Daoy (cell line): ENCODE data around the gene SP1. TPM values are rescaled to one million over a fixed set of nuclear protein-coding genes. Genes with fewer than 3 reads are reported as not detected.
"Not testable (repeated sequence)": the region's sequence is repeated elsewhere in the genome, so short reads cannot be mapped to it uniquely, and the experiment has no call there.

Source experiments
- DNase-seq: peaks from one replicate; pipeline ENCODE4 v3.0.0-alpha.2; 2015; ENCODE audit warnings: low read depth
- total RNA-seq: library from RNA; depleted of rRNA; stranded (reverse); fragments of >200 nt; shearing (Covaris generic); gene quantifications from 2 replicates; pipeline ENCODE4 v1.2.3, GENCODE V29; 2014

SP1 gene
- total RNA-seq, 1 experiment from 2014 or later: 21.8 TPM

DNA sequence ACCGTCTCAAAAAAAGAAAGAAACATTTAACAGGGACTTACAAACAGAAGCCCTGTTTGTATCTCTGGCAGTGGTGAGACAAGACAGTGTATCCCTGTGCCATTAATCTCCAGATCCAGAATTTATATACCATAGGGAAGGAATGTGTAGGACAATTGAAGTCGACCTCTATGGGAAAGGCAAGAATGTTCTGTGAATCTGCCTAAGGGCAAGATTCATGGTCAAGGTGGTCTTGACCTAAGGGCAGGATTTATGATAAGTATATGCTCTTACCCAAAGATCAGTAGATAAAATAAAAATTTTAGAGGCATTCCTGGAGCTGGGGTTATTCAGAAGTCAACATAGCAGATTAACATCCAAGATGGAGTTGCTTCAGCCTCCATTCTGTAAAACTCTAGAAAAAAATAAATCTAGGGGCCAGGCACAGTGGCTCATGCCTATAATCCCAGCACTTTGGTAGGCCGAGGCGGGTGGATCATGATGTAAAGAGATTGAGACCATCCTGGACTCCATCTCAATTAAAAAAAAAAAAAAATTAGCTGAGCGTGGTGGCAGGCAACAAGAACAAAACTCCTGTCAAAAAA lies 21.0 kb upstream of the SP1 start:
- no peak for DNase-seq

DNA sequence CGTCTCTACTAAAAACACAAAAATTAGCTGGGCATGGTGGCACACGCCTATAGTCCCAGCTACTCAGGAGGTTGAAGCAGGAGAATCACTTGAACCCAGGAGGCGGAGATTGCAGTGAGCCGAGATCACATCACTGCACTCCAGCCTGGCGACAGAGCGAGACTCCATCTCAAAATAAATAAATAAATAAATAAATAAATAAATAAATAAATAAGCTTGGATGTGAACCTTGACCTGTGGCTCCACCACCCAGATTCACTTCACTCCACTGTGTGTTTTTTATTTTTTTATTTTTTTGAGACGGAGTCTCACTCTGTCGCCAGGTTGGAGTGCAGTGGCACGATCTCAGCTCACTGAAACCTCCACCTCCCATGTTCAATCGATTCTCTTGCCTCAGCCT lies 18.3 kb upstream of the SP1 start:
- not testable (repeated sequence) for DNase-seq

DNA sequence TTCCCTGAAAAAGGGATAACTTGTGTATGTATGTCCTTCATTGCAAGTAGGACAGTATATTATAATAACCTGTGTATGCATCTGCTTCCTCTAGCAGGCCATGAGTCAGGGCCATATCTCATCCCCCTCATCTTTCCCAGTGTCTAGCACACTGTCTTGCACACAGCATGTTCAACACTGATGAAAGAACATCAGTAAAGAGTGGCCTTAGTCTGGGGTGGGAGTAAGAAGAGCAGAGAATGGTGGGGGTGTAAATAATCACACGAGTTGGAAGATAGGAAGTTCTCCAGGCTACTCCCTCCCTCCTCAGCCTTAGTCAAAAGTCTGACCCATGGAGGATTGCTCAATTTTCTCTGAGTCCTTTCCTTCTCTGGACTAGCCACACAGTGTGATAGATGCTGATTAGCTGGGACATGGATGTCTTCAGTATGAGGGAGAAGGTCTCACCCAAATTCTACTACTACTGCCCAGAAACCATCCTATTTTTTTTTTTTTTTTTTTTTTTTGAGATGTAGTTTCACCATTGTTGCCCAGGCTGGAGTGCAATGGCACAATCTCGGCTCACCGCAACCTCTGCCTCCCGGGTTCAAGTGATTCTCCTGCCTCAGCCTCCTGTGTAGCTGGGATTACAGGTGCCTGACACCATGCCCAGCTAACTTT lies 14.6 kb upstream of the SP1 start:
- peak; percentile 23 for DNase-seq

DNA sequence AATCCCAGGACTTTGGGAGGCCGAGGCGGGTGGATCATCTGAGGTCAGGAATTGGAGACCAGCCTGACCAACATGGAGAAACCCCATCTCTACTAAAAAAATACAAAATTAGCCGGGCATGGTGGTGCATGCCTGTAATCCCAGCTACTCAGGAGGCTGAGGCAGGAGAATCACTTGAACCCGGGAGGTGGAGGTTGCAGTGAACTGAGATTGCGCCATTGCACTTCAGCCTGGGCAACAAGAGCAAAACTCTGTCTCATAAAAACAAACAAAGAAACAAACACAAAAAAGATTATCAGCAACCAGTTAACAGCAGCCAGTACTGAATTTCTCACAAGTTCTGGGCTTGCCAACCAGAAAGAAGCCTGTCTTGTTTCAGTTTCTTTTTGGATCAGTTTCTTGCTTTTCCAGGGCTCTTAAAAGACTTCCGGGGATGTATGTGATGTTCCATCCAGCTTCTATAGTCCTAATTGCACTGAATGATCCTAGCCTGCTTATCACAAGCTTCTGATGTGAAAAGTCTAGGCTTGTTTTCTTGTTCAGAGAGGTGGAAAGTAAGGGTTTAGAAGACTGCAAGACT lies 6.3 kb upstream of the SP1 start:
- not testable (repeated sequence) for DNase-seq

DNA sequence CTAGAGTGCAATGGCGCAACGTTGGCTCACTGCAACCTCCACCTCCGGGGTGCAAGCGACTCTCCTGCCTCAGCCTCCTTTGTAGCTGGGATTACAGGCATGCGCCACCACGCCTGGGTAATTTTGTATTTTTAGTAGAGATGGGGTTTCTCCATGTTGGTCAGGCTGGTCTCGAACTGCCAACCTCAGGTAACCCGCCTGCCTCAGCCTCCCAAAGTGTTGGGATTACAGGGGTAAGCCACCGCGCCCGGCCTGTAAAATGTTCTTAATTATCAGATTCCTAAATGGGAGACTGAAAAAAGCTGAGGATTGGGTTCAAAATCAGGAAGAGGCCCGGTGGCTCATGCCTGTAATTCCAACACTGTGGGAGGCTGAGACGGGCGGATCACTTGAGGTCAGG lies 5.7 kb upstream of the SP1 start:
- DNase-seq: not testable (repeated sequence)

DNA sequence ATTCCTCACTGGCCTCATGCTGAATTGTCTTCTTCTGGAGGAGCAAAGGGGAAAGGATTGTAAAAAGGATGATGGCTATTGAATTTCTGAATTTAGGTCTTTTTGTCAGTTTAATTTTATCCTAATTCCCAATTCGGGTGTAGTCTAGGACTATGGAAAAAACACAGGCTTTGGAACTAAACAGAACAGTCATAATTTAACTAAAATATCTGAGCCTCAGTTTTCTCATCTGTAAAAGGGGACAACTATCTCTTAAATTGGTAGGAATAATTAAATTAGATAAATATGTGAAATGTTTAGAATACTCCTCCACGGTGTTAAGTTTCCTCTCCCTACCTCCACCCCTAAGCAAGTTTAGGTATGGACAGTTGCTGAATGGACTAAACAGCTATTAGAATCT lies 3.2 kb upstream of the SP1 start:
- DNase-seq: no peak

DNA sequence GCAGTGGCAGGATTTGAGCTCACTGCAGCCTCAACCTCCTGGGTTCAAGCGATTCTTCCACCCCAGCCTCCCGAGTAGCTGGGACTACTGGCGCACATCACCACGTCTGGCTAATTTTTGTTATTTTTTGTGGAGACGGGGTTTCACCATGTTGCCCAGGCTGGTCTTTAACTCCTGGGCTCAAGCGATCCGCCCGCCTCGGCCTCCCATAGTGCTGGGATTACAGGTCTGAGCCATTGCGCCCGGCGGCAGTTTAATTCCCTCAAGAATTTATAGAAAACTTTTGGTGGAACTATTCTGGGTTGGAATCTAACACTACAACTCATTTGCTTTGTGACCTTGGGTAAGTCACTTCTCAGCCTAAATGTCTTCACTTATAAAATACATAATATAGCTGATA lies 1.8 kb upstream of the SP1 start:
- DNase-seq: no peak

DNA sequence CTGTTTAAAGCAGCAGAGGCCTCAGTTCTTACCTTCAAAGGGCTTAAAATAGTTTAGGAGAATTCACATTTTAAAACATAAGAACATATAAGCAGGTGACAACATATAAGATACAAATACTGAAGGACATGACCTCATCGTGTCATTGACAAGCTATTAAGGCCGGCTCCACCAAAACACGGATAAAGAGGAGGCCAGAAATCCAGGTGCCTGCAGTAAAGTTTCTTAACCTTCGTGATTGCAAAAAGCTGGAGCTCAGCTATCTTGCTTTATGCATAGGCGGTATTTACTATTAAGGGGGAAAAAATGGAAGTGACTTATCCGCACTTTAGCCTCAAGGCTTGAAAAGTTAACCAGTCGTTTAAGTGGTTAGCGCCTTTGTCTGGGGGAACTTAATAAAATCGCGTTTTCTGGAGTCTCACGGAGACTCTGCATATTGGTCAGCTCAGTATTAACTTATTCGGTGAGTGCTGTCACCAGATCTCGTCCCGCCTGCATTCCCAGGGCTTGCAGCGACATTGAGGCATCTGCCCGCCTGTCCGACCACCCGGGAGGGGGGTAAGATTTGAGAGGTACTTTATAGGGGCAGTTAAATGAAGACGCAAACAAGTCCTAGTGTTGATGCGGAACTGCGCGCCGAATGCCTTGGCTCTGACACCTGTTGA lies 1.1 kb upstream of the SP1 start:
- DNase-seq: peak; percentile 7

DNA sequence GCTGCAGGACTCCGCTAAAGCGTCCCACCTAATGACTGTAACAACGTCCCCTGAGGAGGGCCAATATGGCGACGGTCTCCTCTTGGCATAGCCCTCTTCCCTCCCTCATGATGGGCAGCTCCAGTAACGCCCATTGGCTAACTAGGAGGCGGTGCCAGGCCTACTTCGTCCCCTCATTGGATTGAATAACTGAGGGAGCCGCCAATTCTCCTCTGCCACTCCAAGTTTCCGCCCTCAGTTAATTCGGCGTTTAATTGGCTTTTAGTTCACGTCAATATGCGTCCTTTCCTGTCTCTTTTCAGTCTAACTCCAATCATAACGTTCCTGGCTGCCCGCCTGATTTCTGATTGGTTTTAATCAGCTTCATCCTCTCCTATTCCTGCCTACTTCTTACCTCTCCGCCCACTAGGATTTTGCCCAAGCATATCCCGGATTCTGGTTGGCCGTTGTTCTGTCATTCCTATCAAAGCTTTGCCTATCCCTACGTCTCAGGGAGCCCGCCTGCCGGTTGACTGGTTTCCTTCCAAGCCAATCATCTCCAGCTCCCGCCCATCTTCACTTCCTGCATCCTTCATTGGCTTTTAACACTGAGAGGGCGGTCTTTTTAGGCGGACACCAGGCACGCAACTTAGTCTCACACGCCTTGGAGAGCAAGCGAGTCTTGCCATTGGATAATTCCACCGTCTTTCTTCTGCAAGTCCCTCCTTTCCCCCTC lies 430 bp upstream of the SP1 start:
- peak; percentile 100 for DNase-seq

DNA sequence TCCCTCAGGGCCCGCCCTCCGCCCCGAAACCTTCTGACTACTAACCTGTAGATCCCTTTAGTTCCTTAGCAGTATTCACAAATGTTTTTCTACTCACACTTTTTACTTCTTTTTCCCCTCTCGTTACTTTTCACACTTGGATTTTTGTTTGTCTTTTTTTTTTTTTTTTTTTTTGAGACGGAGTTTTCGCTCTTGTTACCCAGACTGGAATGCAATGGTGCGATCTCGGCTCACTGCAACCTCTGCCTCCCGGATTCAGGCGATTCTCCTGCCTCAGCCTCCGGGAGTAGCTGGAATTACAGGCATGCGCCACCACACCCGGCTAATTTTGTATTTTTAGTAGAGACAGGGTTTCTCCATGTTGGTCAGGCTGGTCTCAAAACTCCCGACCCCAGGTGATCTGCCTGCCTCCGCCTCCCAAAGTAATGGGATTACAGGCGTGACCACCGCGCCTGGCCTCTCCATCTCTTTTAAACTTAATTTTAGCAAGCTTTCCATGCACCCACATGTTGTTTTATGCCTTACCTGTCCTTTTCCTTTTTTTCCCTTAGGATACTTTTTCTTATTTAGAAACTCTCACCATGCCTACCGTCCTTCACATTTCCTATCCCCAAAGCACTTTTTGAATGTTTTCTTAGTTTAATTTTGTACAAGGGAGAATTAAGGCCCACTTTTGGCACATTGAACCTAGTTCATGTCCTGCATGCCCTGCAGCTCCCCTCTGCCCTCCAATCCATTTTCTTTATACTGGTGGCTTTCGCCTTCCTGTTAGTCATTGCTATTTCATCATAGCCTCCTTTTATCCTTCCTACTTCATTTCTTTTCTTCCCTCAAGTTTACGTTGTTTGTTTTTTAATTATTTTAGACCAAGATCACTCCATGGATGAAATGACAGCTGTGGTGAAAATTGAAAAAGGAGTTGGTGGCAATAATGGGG lies 1.1 kb downstream of the SP1 start:
- DNase-seq: peak; percentile 35

DNA sequence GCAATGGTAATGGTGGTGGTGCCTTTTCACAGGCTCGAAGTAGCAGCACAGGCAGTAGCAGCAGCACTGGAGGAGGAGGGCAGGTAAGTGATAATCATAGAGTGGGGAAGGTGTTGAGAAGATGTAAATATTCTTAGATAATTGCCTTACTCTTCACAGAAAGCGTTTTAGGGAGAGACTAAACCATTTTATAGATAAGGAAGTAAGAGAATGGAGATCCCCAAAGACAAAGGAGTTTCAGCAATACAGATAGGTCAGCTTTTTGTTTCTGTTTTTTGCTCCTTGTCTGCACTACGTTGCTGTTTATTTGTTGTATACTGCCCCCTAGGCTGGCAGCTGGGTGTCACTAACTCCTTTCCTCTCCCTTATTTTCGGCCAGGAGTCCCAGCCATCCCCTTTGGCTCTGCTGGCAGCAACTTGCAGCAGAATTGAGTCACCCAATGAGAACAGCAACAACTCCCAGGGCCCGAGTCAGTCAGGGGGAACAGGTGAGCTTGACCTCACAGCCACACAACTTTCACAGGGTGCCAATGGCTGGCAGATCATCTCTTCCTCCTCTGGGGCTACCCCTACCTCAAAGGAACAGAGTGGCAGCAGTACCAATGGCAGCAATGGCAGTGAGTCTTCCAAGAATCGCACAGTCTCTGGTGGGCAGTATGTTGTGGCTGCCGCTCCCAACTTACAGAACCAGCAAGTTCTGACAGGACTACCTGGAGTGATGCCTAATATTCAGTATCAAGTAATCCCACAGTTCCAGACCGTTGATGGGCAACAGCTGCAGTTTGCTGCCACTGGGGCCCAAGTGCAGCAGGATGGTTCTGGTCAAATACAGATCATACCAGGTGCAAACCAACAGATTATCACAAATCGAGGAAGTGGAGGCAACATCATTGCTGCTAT lies 2.0 kb downstream of the SP1 start:
- peak; percentile 42 for DNase-seq

DNA sequence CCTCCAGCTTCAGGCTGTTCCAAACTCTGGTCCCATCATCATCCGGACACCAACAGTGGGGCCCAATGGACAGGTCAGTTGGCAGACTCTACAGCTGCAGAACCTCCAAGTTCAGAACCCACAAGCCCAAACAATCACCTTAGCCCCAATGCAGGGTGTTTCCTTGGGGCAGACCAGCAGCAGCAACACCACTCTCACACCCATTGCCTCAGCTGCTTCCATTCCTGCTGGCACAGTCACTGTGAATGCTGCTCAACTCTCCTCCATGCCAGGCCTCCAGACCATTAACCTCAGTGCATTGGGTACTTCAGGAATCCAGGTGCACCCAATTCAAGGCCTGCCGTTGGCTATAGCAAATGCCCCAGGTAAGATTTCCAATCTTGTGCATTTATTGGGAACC lies 3.3 kb downstream of the SP1 start:
- DNase-seq: no peak

DNA sequence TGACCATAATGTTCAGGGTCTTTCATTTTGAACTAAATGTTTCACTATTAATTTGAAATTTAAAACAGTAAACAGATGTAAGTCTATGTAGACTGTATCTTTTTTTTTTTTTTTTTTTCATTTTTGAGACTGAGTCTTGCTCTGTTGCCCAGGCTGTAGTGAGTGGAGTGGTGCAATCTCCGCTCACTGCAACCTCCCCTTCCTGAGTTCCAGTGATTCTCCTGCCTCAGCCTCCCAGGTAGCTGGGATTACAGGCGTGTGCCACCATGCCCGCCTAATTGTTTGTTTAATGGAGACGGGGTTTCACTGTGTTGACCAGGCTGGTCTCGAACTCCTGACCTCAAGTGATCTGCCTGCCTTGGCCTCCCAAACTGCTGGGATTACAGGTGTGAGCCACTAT lies 6.4 kb downstream of the SP1 start:
- not testable (repeated sequence) for DNase-seq

DNA sequence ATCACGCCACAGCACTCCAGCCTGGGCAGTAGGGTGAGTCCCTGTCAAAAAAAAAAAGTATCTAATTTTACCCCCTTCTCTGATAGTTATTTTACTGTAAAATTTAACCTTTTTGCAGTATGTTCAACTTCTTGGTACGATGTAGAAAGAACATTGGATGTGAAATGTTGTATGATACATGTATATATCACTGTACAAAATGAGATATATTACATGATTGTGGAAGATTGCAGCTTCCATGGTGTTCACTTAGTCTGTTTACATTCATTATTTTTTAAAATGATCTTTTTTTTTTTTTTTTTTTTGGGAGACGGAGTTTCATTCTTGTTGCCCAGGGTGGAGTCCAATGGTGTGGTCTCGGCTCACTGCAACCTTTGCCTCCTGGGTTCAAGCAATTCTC lies 9.0 kb downstream of the SP1 start:
- DNase-seq: no peak

DNA sequence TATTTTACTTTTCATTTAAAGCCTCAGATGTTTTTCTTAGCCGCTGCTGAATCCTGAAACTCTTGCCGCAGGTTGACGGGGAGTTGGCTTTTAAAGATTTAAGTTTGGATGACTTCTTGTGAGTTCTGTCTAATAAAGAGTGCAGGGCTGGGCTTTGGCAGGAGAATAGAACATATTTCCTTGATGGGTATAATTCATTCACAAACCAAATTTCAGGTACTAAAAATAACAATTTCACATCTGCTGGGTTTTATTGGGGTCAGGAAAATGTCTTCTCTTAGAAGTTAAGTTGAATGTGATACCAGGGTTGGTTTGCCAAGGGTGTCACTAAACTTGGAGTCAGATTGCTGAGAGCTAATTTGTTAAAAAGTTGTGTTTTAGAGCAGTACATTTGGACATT lies 9.7 kb downstream of the SP1 start:
- no peak for DNase-seq

DNA sequence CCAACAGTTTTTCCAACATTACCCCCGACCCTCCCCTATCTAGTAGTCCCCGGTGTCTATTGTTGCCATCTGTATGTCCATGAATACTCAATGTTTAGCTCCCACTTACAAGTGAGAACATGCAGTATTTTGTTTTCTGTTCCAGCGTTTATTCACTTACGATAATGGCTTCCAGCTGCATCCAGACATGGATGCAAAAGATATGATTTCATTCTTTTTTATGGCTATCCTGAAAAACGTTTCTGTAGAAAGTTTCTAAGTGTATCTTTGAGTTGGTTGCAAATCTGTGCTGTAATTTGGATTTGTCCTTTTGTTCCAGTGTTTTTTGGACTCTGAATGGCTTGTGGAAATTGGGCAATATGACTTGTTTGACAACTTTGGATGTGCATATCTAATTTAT lies 11.7 kb downstream of the SP1 start:
- DNase-seq: no peak

DNA sequence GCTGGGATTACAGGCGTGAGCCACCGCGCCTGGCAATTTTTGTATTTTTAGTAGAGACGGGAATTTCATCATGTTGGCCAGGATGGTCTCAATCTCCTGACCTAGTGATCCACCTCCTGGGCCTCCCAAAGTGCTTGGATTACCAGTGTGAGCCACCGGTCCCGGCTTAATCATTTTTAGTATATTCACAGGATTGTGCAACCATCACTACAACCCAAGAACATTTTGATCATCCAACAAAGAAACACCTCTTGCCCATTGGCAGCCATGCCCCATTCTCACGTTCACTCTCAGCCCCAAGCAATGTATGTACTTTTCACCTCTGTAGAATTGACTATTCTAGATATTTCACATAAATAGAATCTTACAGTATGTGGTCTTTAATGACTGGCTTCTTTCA lies 19.9 kb downstream of the SP1 start:
- no peak for DNase-seq

DNA sequence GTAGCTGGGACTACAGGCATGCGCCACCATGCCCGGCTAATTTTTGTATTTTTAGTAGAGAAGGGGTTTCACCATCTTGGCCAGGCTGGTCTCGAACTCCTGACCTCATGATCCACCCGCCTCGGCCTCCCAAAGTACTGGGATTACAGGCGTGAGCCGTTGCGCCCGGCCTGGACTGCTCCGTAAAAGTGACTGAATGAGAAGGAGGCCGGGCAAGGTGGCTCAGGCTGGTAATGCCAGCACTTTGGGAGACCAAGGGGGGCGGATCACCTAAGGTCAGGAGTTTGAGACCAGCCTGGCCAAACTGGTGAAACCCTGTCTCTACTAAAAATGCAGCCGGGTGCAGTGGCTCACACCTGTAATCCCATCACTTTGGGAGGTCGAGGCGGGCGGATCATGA lies 22.4 kb downstream of the SP1 start:
- not testable (repeated sequence) for DNase-seq

DNA sequence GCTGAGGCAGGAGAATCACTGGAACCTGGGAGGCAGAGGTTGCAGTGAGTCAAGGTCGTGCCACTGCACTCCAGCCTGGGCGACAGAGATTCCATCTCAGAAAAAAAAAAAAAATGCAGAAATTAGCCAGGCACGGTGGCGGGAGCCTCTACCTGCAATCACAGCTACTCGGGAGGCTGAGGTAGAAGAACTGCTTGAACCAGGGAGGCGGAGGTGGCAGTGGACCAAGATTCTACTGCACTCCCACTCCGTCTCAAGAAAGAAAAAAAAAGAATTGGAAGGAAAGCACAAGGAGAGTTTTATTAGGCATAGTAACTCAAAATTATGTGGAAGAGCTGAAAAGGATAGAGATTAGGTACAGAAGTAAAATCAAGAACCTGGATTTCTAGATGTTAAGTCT lies 22.9 kb downstream of the SP1 start:
- no peak for DNase-seq

DNA sequence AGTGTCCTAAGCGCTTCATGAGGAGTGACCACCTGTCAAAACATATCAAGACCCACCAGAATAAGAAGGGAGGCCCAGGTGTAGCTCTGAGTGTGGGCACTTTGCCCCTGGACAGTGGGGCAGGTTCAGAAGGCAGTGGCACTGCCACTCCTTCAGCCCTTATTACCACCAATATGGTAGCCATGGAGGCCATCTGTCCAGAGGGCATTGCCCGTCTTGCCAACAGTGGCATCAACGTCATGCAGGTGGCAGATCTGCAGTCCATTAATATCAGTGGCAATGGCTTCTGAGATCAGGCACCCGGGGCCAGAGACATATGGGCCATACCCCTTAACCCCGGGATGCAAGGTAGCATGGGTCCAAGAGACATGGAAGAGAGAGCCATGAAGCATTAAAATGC lies 31.0 kb downstream of the SP1 start:
- no peak for DNase-seq
